ENCODE measurements around the gene AFAP1L1.
A peak's percentile ranks its signal among the peaks of the same experiment; 100 is the strongest.

AFAP1L1 gene

GRCh38 chr5:149242339-149242738 is 29.3 kb upstream of the AFAP1L1 start:
- TF ChIP-seq CTCF (IDR thresholded peaks at IDR 0.05; ENCODE audit: insufficient read depth, low read length, missing control alignments): no peak
- ChIA-PET POLR2A (no interaction called here), CTCF (interaction anchor here (2.3 to 8.4 kb wide), 4 partner anchors 12 to 111 kb away, joined by 8 to 71 read pairs (median 38); partner anchors contain the start of gene ABLIM3)
- H3K4me3 ChIP-seq (ENCODE audit: low read depth, low read length): no peak overlapping the region
- DNase-seq (ENCODE audit: low read depth, low spot score): no peak

- CTCF ChIA-PET: interaction anchor here (0.7 to 2.8 kb wide), 5 partner anchors 17 to 117 kb away, joined by 3 to 10 read pairs (median 6); partner anchors contain the start of gene ABLIM3
- no peak for TF ChIP-seq CTCF (IDR thresholded peaks at IDR 0.05; ENCODE audit: insufficient read depth, low read length, missing control alignments)
- DNase-seq (ENCODE audit: low read depth, low spot score): no peak
- no peak overlapping the region for H3K4me3 ChIP-seq (ENCODE audit: low read depth, low read length)
- POLR2A ChIA-PET: no interaction called here
Measured at GRCh38 chr5:149246906-149247305, 24.8 kb upstream of the AFAP1L1 start.

- DNase-seq (ENCODE audit: low read depth, low spot score): no peak
- H3K4me3 ChIP-seq (ENCODE audit: low read depth, low read length): no peak overlapping the region
- ChIA-PET CTCF (interaction anchor here (1.0 to 2.8 kb wide), 5 partner anchors 9 to 133 kb away, joined by 3 to 10 read pairs (median 8); no protein-coding TSS in a partner anchor), POLR2A (no interaction called here)
- no peak for TF ChIP-seq CTCF (IDR thresholded peaks at IDR 0.05; ENCODE audit: insufficient read depth, low read length, missing control alignments)
Measured at GRCh38 chr5:149247726-149248125, 23.9 kb upstream of the AFAP1L1 start.

- ChIA-PET CTCF (interaction anchor here (1.5 kb wide), 1 partner anchor 13 kb away, joined by 4 read pairs; no protein-coding TSS in a partner anchor), POLR2A (no interaction called here)
- TF ChIP-seq CTCF (IDR thresholded peaks at IDR 0.05; ENCODE audit: insufficient read depth, low read length, missing control alignments): no peak
- no peak for DNase-seq (ENCODE audit: low read depth, low spot score)
- H3K4me3 ChIP-seq (ENCODE audit: low read depth, low read length): no peak overlapping the region
Measured at GRCh38 chr5:149251546-149251945, 20.1 kb upstream of the AFAP1L1 start.

GRCh38 chr5:149254506-149254905 is 17.2 kb upstream of the AFAP1L1 start:
- CTCF ChIA-PET: interaction anchor here (0.9 to 2.1 kb wide), 10 partner anchors 9 to 140 kb away, joined by 3 to 8 read pairs (median 4); no protein-coding TSS in a partner anchor
- no peak for DNase-seq (ENCODE audit: low read depth, low spot score)
- TF ChIP-seq CTCF (IDR thresholded peaks at IDR 0.05; ENCODE audit: insufficient read depth, low read length, missing control alignments): no peak
- POLR2A ChIA-PET: no interaction called here
- no peak overlapping the region for H3K4me3 ChIP-seq (ENCODE audit: low read depth, low read length)

GRCh38 chr5:149256451-149256850 is 15.2 kb upstream of the AFAP1L1 start:
- CTCF ChIA-PET: interaction anchor here (1.0 to 3.0 kb wide), 3 partner anchors 13 to 522 kb away, joined by 3 to 19 read pairs (median 4); partner anchors contain the start of gene ABLIM3
- POLR2A ChIA-PET: no interaction called here
- peak; percentile 26 for DNase-seq (ENCODE audit: low read depth, low spot score)
- TF ChIP-seq CTCF (IDR thresholded peaks at IDR 0.05; ENCODE audit: insufficient read depth, low read length, missing control alignments): no peak
- H3K4me3 ChIP-seq (ENCODE audit: low read depth, low read length): no peak overlapping the region

Measured in AG04449 (cell line).